Left lung (tissue), 10 donors: Measurements from ENCODE around the gene HRK. TPM values are rescaled to one million over a fixed set of nuclear protein-coding genes. Genes with fewer than 3 reads are reported as not detected.

Experiments
- ATAC-seq: fragments of 200-7000 bp; cut with Tn5 transposase; one replicate; pipeline ENCODE4 v1.9.1; 2020; ENCODE audit warnings: moderate library complexity
- DNase-seq, 4 donors: peaks; one replicate each; pipeline ENCODE4 v3.0.0-alpha.2; 2013 to 2020
- H3K27ac ChIP-seq, 2 donors: fragments of 200-600 bp; sonication (generic) in 1 of 2; one replicate each; pipeline versions ENCODE4 v1.5.0 to v1.8.0; 2020 to 2021
- H3K27me3 ChIP-seq, 2 donors: fragments of 200-600 bp; sonication (generic) in 1 of 2; one replicate each; pipeline versions ENCODE4 v1.5.0 to v1.8.0; 2020 to 2021
- H3K36me3 ChIP-seq, 2 donors: fragments of 200-600 bp; sonication (generic) in 1 of 2; one replicate each; pipeline versions ENCODE4 v1.5.0 to v1.8.0; 2020 to 2021
- H3K4me1 ChIP-seq, 2 donors: fragments of 200-600 bp; one replicate each; pipeline ENCODE4 v1.8.0; 2021
- H3K4me3 ChIP-seq, 2 donors: fragments of 200-600 bp; sonication (generic) in 1 of 2; one replicate each; pipeline versions ENCODE4 v1.5.0 to v1.8.0; 2020 to 2021; ENCODE audit warnings: mild to moderate bottlenecking in 1 of 2
- H3K9me3 ChIP-seq, 2 donors: fragments of 200-600 bp; sonication (generic) in 1 of 2; one replicate each; pipeline versions ENCODE4 v1.5.0 to v1.8.0; 2020 to 2021
- CTCF ChIP-seq, 2 donors: fragments of 200-600 bp; sonication (generic) in 1 of 2; IDR thresholded peaks; one replicate each; pipeline versions ENCODE4 v1.5.0 to v1.8.0; 2021; ENCODE audit warnings: antibody characterized with exemption in 2 of 2
- intact Hi-C, 2 donors: fragments of 100-400 bp; cut with DNase I; formaldehyde crosslinking; loops; one replicate each; pipeline versions ENCODE4 v1.11.2 to v1.14.2; 2022
- polyA plus RNA-seq, 6 donors: library from polyadenylated mRNA; unstranded; fragments of 120-200 nt; gene quantifications; one replicate each; pipeline ENCODE4 v1.2.1, GENCODE V29; 2013; ENCODE audit not compliant: insufficient read length in 6 of 6
- total RNA-seq, 2 donors: library from RNA; stranded (reverse); fragmentation: NEBNext Ultra II Directional; extraction: Animal tissue kit (Norgen Biotek cat#: 25700); gene quantifications; one replicate each; pipeline ENCODE4 v1.2.1, GENCODE V29; 2021
- donor health status: DM: no; HTN: yes; CAD: no.
- donor health status: DM: no; HTN: no; CAD: no.

The HRK gene
- total and polyA plus RNA-seq, 8 donors = 0.06 to 0.34 (median 0.15) TPM

- ATAC-seq = no peak
- H3K4me3 ChIP-seq = no peak overlapping the region
These were observed 926 bp downstream of the HRK start for GRCh38 chr12:116880213-116880816.

GRCh38 chr12:116879509-116880212 lies 1.6 kb downstream of the HRK start:
- Histone ChIP-seq H3K36me3 (no peaks in the 10 kb centered on the region), H3K4me1 (peaks cover 20 to 40% of the 10 kb centered on the region in 2 donors), H3K4me3 (peak overlapping the region in 1 of 2 donors; percentile 14), H3K9me3 (peaks cover 0 to under 1% of the 10 kb centered on the region in 2 donors), H3K27me3 (peaks cover 79 to 100% of the 10 kb centered on the region in 2 donors), H3K27ac (no peak overlapping the region)
- DNase-seq (peak in 1 of 4 donors; percentile 70), ATAC-seq (no peak)
- intact Hi-C loops = no loop called here
- no peak for TF ChIP-seq CTCF (IDR thresholded peaks at IDR 0.05)

More at GRCh38 chr12:116880213-116880816, 926 bp downstream of the HRK start:
- no peak for DNase-seq
- Histone ChIP-seq H3K36me3 (no peaks in the 10 kb centered on the region), H3K9me3 (no peaks in the 10 kb centered on the region), H3K4me1 (peaks cover 20 to 40% of the 10 kb centered on the region in 2 donors), H3K27me3 (peaks cover 79 to 94% of the 10 kb centered on the region in 2 donors), H3K27ac (no peak overlapping the region)
- TF ChIP-seq CTCF (IDR thresholded peaks at IDR 0.05) = no peak
- intact Hi-C loops = no loop called here

- H3K4me1 ChIP-seq = peaks cover 20 to 40% of the 10 kb centered on the region in 2 donors
- peak overlapping the region in 1 of 2 donors; percentile 14 for H3K4me3 ChIP-seq
- intact Hi-C loops = no loop called here
- ATAC-seq = peak; percentile 54
- TF ChIP-seq CTCF (IDR thresholded peaks at IDR 0.05) = no peak
- DNase-seq = peak in 1 of 4 donors; percentile 76
- H3K36me3 ChIP-seq = no peaks in the 10 kb centered on the region
- no peak overlapping the region for H3K27ac ChIP-seq
- peaks cover 79 to 100% of the 10 kb centered on the region in 2 donors for H3K27me3 ChIP-seq
- H3K9me3 ChIP-seq = peaks cover 0 to 5% of the 10 kb centered on the region in 2 donors
These were observed 2.4 kb downstream of the HRK start for GRCh38 chr12:116878567-116879508.

GRCh38 chr12:116876151-116876869 lies 4.9 kb downstream of the HRK start:
- Histone ChIP-seq H3K27ac (no peak overlapping the region), H3K4me1 (peaks cover 13 to 31% of the 10 kb centered on the region in 2 donors), H3K4me3 (no peak overlapping the region), H3K27me3 (peaks cover 54 to 92% of the 10 kb centered on the region in 2 donors), H3K9me3 (peaks cover 0 to 5% of the 10 kb centered on the region in 2 donors), H3K36me3 (no peaks in the 10 kb centered on the region)
- DNase-seq = no peak
- TF ChIP-seq CTCF (IDR thresholded peaks at IDR 0.05) = no peak
- ATAC-seq = no peak
- intact Hi-C loops = no loop called here
